Liver (tissue), 9 donors: Measurements from ENCODE around the gene TMEM79. TPM values are rescaled to one million over a fixed set of nuclear protein-coding genes. Genes with fewer than 3 reads are reported as not detected.

Experiments
- DNase-seq: peaks from one replicate; pipeline ENCODE4 v3.0.0-alpha.2; 2017; ENCODE audit warnings: low spot score
- H3K27ac ChIP-seq, 2 donors: one replicate each; pipeline ENCODE4 v1.7.0; 2013; ENCODE audit warnings: inconsistent platforms in 2 of 2, low read length in 2 of 2, control low read depth in 1 of 2, low read depth in 1 of 2, mild to moderate bottlenecking in 1 of 2
- H3K27me3 ChIP-seq, 4 donors: one replicate each; pipeline versions ENCODE4 v1.6.1 to v1.7.0; 2013; ENCODE audit warnings: low read length in 3 of 4, inconsistent platforms in 1 of 4, mild to moderate bottlenecking in 1 of 4, moderate library complexity in 1 of 4; ENCODE audit not compliant: control insufficient read depth in 4 of 4, insufficient read depth in 4 of 4
- H3K36me3 ChIP-seq, 4 donors: one replicate each; pipeline versions ENCODE4 v1.6.1 to v1.7.0; 2013; ENCODE audit warnings: low read length in 3 of 4, mild to moderate bottlenecking in 3 of 4, low read depth in 1 of 4, moderate library complexity in 1 of 4; ENCODE audit not compliant: control insufficient read depth in 4 of 4, insufficient read depth in 3 of 4
- H3K4me1 ChIP-seq, 4 donors: one replicate each; pipeline versions ENCODE4 v1.6.1 to v1.7.0; 2013; ENCODE audit warnings: low read length in 3 of 4, mild to moderate bottlenecking in 3 of 4, moderate library complexity in 1 of 4; ENCODE audit not compliant: control insufficient read depth in 4 of 4, insufficient read depth in 4 of 4
- H3K4me3 ChIP-seq, 3 donors: one replicate each; pipeline versions ENCODE4 v1.6.1 to v1.7.0; 2013; ENCODE audit warnings: low read length in 3 of 3, control low read depth in 1 of 3, low read depth in 1 of 3, mild to moderate bottlenecking in 1 of 3
- H3K9ac ChIP-seq, 2 donors: one replicate each; pipeline ENCODE4 v1.7.0; 2013; ENCODE audit warnings: low read length in 2 of 2, mild to moderate bottlenecking in 2 of 2, moderate library complexity in 2 of 2, control low read depth in 1 of 2, low read depth in 1 of 2
- H3K9me3 ChIP-seq, 4 donors: one replicate each; pipeline versions ENCODE4 v1.6.1 to v1.7.0; 2013; ENCODE audit warnings: low read length in 3 of 4; ENCODE audit not compliant: control insufficient read depth in 4 of 4
- EGR1 ChIP-seq, 2 donors: IDR thresholded peaks; 2 replicates each; pipeline ENCODE4 v1.6.1; 2016 to 2018; ENCODE audit warnings: antibody characterized with exemption in 2 of 2, low read depth in 2 of 2
- FOXA1 ChIP-seq: IDR thresholded peaks from 2 replicates; pipeline ENCODE4 v1.6.1; 2016; ENCODE audit warnings: antibody characterized with exemption
- FOXA2 ChIP-seq: IDR thresholded peaks from 2 replicates; pipeline ENCODE4 v1.6.1; 2016; ENCODE audit warnings: antibody characterized with exemption
- GABPA ChIP-seq, 2 donors: IDR thresholded peaks in 1 of 2; conservative IDR thresholded peaks in 1 of 2; 2 replicates each; pipeline ENCODE4 v1.6.1; 2016; ENCODE audit warnings: antibody characterized with exemption in 2 of 2, mild to moderate bottlenecking in 1 of 2, moderate library complexity in 1 of 2
- HNF4A ChIP-seq, 2 donors: conservative IDR thresholded peaks; 2 replicates each; pipeline ENCODE4 v1.6.1; 2016; ENCODE audit warnings: antibody characterized with exemption in 2 of 2, mild to moderate bottlenecking in 2 of 2
- HNF4G ChIP-seq: IDR thresholded peaks from 2 replicates; pipeline ENCODE4 v1.6.1; 2016; ENCODE audit warnings: antibody characterized with exemption
- JUND ChIP-seq, 2 donors: IDR thresholded peaks; 2 replicates each; pipeline ENCODE4 v1.6.1; 2016; ENCODE audit warnings: antibody characterized with exemption in 2 of 2
- NR2F2 ChIP-seq: IDR thresholded peaks from 2 replicates; pipeline ENCODE4 v1.6.1; 2016; ENCODE audit warnings: antibody characterized with exemption
- RAD21 ChIP-seq, 2 donors: IDR thresholded peaks; 2 replicates each; pipeline ENCODE4 v1.6.1; 2016; ENCODE audit warnings: antibody characterized with exemption in 2 of 2, mild to moderate bottlenecking in 2 of 2
- RXRA ChIP-seq, 2 donors: IDR thresholded peaks; 2 replicates each; pipeline ENCODE4 v1.6.1; 2017 to 2018; ENCODE audit warnings: antibody characterized with exemption in 2 of 2, mild to moderate bottlenecking in 1 of 2
- SP1 ChIP-seq: IDR thresholded peaks from 2 replicates; pipeline ENCODE4 v1.6.1; 2018; ENCODE audit warnings: antibody characterized with exemption, mild to moderate bottlenecking
- TAF1 ChIP-seq: conservative IDR thresholded peaks from 2 replicates; pipeline ENCODE4 v1.6.1; 2016; ENCODE audit warnings: antibody characterized with exemption, mild to moderate bottlenecking
- YY1 ChIP-seq: IDR thresholded peaks from 2 replicates; pipeline ENCODE4 v1.6.1; 2016; ENCODE audit warnings: antibody characterized with exemption, mild to moderate bottlenecking
- WGBS: extraction: QIAGEN DNeasy Blood & Tissue Kit; methylation state at CpG from one replicate; pipeline ENCODE4 v1.1.7; 2013; 5-methylcytosine and 5-hydroxymethylcytosine counted together
- polyA plus RNA-seq, 2 donors: library from polyadenylated mRNA; stranded (reverse) in 1 of 2; unstranded in 1 of 2; fragments of 200-250 nt in 1 of 2; fragments of >200 nt in 1 of 2; fragmentation: Nextera tagmentation in 1 of 2; extraction: Ambion mirVana in 1 of 2; gene quantifications; one replicate each; pipeline versions ENCODE4 v1.2.1 to v1.2.3, GENCODE V29; 2013 to 2015
- total RNA-seq, 2 donors: library from RNA; depleted of rRNA; stranded (reverse); fragments of >200 nt; gene quantifications; one replicate each; pipeline ENCODE4 v1.2.3, GENCODE V29; 2014
- TF ChIP-seq, protein P1 (sequence below): IDR thresholded peaks from 2 replicates; pipeline ENCODE4 v1.6.1; 2016; ENCODE audit warnings: antibody characterized with exemption
- TF ChIP-seq, protein P2 (sequence below): IDR thresholded peaks from 2 replicates; pipeline ENCODE4 v1.6.1; 2016; ENCODE audit warnings: antibody characterized with exemption
- TF ChIP-seq, protein P3 (sequence below): IDR thresholded peaks from 2 replicates; pipeline ENCODE4 v1.6.1; 2016; ENCODE audit warnings: antibody characterized with exemption
- TF ChIP-seq, protein P4 (sequence below): fragments of 150-350 bp; IDR thresholded peaks from 2 replicates; pipeline ENCODE4 v1.5.1; 2017; ENCODE audit warnings: improper control_type of control experiment, low read depth, low read length; ENCODE audit not compliant: missing input control
- TF ChIP-seq, protein P5 (sequence below): IDR thresholded peaks from 2 replicates; pipeline ENCODE4 v1.6.1; 2016; ENCODE audit warnings: antibody characterized with exemption, mild to moderate bottlenecking
- donor health status: healthy.
- donor health status: healthy.
- donor health status: healthy.
- donor health status: healthy.
- donor health status: healthy.

Gene TMEM79
- total and polyA plus RNA-seq, 4 donors = 1.2 to 2.2 (median 1.6) TPM

DNA sequence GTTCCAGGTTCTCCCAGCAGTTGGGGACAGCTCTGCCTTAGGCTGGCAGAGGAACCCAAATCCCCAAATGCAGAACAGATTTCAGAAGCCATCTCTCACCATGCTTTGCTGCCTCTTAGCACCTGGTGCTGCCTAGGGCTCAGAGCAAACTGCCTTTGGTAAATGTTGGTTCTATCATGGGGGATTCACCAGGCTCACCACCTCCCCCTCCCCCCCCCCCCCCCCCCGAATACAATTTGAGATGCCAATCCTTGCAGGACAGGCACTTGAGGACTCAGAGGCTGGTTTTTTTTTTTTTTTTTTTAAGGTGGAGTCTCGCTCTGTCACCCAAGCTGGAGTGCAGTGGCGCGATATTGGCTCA is 35.8 kb upstream of the TMEM79 start:
- Histone ChIP-seq H3K4me3 (no peak overlapping the region), H3K27me3 (no peaks in the 10 kb centered on the region), H3K9me3 (no peaks in the 10 kb centered on the region), H3K27ac (no peak overlapping the region), H3K36me3 (peaks cover 8 to 45% (median 35%) of the 10 kb centered on the region in 4 donors), H3K9ac (no peak overlapping the region), H3K4me1 (peaks cover 4 to 17% (median 9%) of the 10 kb centered on the region in 4 donors)
- TF ChIP-seq GABPA (IDR thresholded peaks at IDR 0.05 in 1 of 2, conservative IDR thresholded peaks at IDR 0.05 in 1 of 2) = no peak
- TF ChIP-seq SP1 = no peak
- TF ChIP-seq, protein P1, sequence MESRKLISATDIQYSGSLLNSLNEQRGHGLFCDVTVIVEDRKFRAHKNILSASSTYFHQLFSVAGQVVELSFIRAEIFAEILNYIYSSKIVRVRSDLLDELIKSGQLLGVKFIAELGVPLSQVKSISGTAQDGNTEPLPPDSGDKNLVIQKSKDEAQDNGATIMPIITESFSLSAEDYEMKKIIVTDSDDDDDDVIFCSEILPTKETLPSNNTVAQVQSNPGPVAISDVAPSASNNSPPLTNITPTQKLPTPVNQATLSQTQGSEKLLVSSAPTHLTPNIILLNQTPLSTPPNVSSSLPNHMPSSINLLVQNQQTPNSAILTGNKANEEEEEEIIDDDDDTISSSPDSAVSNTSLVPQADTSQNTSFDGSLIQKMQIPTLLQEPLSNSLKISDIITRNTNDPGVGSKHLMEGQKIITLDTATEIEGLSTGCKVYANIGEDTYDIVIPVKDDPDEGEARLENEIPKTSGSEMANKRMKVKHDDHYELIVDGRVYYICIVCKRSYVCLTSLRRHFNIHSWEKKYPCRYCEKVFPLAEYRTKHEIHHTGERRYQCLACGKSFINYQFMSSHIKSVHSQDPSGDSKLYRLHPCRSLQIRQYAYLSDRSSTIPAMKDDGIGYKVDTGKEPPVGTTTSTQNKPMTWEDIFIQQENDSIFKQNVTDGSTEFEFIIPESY = no peak
- no peak for TF ChIP-seq JUND (IDR thresholded peaks at IDR 0.05)
- TF ChIP-seq, protein P2, sequence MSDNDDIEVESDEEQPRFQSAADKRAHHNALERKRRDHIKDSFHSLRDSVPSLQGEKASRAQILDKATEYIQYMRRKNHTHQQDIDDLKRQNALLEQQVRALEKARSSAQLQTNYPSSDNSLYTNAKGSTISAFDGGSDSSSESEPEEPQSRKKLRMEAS = no peak
- TF ChIP-seq FOXA2 = no peak
- no peak for TF ChIP-seq HNF4G
- TF ChIP-seq, protein P3, sequence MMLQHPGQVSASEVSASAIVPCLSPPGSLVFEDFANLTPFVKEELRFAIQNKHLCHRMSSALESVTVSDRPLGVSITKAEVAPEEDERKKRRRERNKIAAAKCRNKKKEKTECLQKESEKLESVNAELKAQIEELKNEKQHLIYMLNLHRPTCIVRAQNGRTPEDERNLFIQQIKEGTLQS = no peak
- no peak for TF ChIP-seq RAD21 (IDR thresholded peaks at IDR 0.05)
- TF ChIP-seq FOXA1 = no peak
- no peak for TF ChIP-seq NR2F2
- TF ChIP-seq YY1 = no peak
- TF ChIP-seq, protein P4, sequence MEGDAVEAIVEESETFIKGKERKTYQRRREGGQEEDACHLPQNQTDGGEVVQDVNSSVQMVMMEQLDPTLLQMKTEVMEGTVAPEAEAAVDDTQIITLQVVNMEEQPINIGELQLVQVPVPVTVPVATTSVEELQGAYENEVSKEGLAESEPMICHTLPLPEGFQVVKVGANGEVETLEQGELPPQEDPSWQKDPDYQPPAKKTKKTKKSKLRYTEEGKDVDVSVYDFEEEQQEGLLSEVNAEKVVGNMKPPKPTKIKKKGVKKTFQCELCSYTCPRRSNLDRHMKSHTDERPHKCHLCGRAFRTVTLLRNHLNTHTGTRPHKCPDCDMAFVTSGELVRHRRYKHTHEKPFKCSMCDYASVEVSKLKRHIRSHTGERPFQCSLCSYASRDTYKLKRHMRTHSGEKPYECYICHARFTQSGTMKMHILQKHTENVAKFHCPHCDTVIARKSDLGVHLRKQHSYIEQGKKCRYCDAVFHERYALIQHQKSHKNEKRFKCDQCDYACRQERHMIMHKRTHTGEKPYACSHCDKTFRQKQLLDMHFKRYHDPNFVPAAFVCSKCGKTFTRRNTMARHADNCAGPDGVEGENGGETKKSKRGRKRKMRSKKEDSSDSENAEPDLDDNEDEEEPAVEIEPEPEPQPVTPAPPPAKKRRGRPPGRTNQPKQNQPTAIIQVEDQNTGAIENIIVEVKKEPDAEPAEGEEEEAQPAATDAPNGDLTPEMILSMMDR = no peak
- TF ChIP-seq, protein P5, sequence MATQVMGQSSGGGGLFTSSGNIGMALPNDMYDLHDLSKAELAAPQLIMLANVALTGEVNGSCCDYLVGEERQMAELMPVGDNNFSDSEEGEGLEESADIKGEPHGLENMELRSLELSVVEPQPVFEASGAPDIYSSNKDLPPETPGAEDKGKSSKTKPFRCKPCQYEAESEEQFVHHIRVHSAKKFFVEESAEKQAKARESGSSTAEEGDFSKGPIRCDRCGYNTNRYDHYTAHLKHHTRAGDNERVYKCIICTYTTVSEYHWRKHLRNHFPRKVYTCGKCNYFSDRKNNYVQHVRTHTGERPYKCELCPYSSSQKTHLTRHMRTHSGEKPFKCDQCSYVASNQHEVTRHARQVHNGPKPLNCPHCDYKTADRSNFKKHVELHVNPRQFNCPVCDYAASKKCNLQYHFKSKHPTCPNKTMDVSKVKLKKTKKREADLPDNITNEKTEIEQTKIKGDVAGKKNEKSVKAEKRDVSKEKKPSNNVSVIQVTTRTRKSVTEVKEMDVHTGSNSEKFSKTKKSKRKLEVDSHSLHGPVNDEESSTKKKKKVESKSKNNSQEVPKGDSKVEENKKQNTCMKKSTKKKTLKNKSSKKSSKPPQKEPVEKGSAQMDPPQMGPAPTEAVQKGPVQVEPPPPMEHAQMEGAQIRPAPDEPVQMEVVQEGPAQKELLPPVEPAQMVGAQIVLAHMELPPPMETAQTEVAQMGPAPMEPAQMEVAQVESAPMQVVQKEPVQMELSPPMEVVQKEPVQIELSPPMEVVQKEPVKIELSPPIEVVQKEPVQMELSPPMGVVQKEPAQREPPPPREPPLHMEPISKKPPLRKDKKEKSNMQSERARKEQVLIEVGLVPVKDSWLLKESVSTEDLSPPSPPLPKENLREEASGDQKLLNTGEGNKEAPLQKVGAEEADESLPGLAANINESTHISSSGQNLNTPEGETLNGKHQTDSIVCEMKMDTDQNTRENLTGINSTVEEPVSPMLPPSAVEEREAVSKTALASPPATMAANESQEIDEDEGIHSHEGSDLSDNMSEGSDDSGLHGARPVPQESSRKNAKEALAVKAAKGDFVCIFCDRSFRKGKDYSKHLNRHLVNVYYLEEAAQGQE = no peak
- no peak for TF ChIP-seq EGR1 (IDR thresholded peaks at IDR 0.05; ENCODE audit: low read depth in 2 of 2)
- TF ChIP-seq RXRA (IDR thresholded peaks at IDR 0.05) = no peak
- no peak for TF ChIP-seq HNF4A (conservative IDR thresholded peaks at IDR 0.05)
- no peak for TF ChIP-seq TAF1
- DNase-seq = no peak
- 76% methylated on average over 4 of the region's 4 CpGs for WGBS
